Nephron (organoid): Measurements from ENCODE around the gene STPG4.

Experiments
- H3K27ac Mint-ChIP-seq, 3 experiments: 2 replicates each; pipeline ENCODE4 v1.8.0; 2020; ENCODE audit warnings: mixed read lengths in 3 of 3, mild to moderate bottlenecking in 2 of 3, moderate library complexity in 1 of 3
- H3K27me3 Mint-ChIP-seq: 2 replicates; pipeline ENCODE4 v1.8.0; 2021; ENCODE audit warnings: low read depth, mild to moderate bottlenecking, moderate library complexity, mixed read lengths
- H3K36me3 Mint-ChIP-seq: 2 replicates; pipeline ENCODE4 v1.8.0; 2020; ENCODE audit warnings: low read depth, mixed read lengths
- H3K4me1 Mint-ChIP-seq: 2 replicates; pipeline ENCODE4 v1.8.0; 2020; ENCODE audit warnings: mixed read lengths
- H3K4me3 Mint-ChIP-seq, 3 experiments: 2 replicates each; pipeline ENCODE4 v1.8.0; 2020; ENCODE audit warnings: mild to moderate bottlenecking in 3 of 3, mixed read lengths in 3 of 3, moderate library complexity in 2 of 3
- H3K9me3 Mint-ChIP-seq: 2 replicates; pipeline ENCODE4 v1.8.0; 2020; ENCODE audit warnings: mixed read lengths
- CTCF ChIP-seq, 3 experiments: fragments of 200-600 bp; sonication (generic); IDR thresholded peaks; one replicate each; pipeline ENCODE4 v1.5.0; 2021; ENCODE audit warnings: antibody characterized with exemption in 3 of 3; ENCODE audit not compliant: unreplicated experiment in 3 of 3

Gene STPG4

GRCh38 chr2:47051562-47051961, 103.5 kb downstream of the STPG4 start:
- Mint-ChIP-seq H3K36me3 (peaks cover 13% of the 10 kb centered on the region), H3K27me3 (no peaks in the 10 kb centered on the region), H3K9me3 (no peaks in the 10 kb centered on the region), H3K4me1 (peaks cover 22% of the 10 kb centered on the region), H3K27ac (no peak overlapping the region), H3K4me3 (no peak overlapping the region)
- no peak for TF ChIP-seq CTCF (IDR thresholded peaks at IDR 0.05; ENCODE audit: unreplicated experiment in 3 of 3)

- TF ChIP-seq CTCF (IDR thresholded peaks at IDR 0.05; ENCODE audit: unreplicated experiment in 3 of 3), result no peak
- Mint-ChIP-seq H3K9me3 (no peaks in the 10 kb centered on the region), H3K4me3 (no peak overlapping the region), H3K27ac (no peak overlapping the region), H3K27me3 (no peaks in the 10 kb centered on the region), H3K4me1 (peaks cover 14% of the 10 kb centered on the region), H3K36me3 (peaks cover 15% of the 10 kb centered on the region)
These were observed 104.3 kb downstream of the STPG4 start for GRCh38 chr2:47050762-47051161.

- Mint-ChIP-seq H3K9me3 (no peaks in the 10 kb centered on the region), H3K36me3 (peaks cover 17% of the 10 kb centered on the region), H3K27me3 (peaks cover 4% of the 10 kb centered on the region), H3K27ac (no peak overlapping the region), H3K4me1 (peaks cover 11% of the 10 kb centered on the region), H3K4me3 (no peak overlapping the region)
- no peak for TF ChIP-seq CTCF (IDR thresholded peaks at IDR 0.05; ENCODE audit: unreplicated experiment in 3 of 3)
These were observed 104.9 kb downstream of the STPG4 start for GRCh38 chr2:47050021-47050760.

- Mint-ChIP-seq H3K27ac (no peak overlapping the region), H3K36me3 (peaks cover 17% of the 10 kb centered on the region), H3K27me3 (peaks cover 4% of the 10 kb centered on the region)
These were observed 105.6 kb downstream of the STPG4 start for GRCh38 chr2:47049502-47049901.

GRCh38 chr2:47048801-47049480, 106.2 kb downstream of the STPG4 start:
- H3K27ac Mint-ChIP-seq, result no peak overlapping the region
- no peak for TF ChIP-seq CTCF (IDR thresholded peaks at IDR 0.05; ENCODE audit: unreplicated experiment in 3 of 3)
- H3K36me3 Mint-ChIP-seq, result peaks cover 14% of the 10 kb centered on the region
- H3K4me3 Mint-ChIP-seq, result no peak overlapping the region
- peaks cover 9% of the 10 kb centered on the region for H3K4me1 Mint-ChIP-seq
- H3K27me3 Mint-ChIP-seq, result peaks cover 4% of the 10 kb centered on the region
- no peaks in the 10 kb centered on the region for H3K9me3 Mint-ChIP-seq

More at GRCh38 chr2:47049502-47049901, 105.6 kb downstream of the STPG4 start:
- H3K4me1 Mint-ChIP-seq, result peaks cover 6% of the 10 kb centered on the region
- H3K9me3 Mint-ChIP-seq, result no peaks in the 10 kb centered on the region
- no peak for TF ChIP-seq CTCF (IDR thresholded peaks at IDR 0.05; ENCODE audit: unreplicated experiment in 3 of 3)
- H3K4me3 Mint-ChIP-seq, result no peak overlapping the region
